HG03520 (cell line): ENCODE results near the gene GOLGA6L7.
"Not testable (repeated sequence)": the region's sequence is repeated elsewhere in the genome, so short reads cannot be mapped to it uniquely, and the experiment has no call there.

Experiments used
- ATAC-seq: cut with Tn5 transposase; IDR thresholded peaks from one replicate; pipeline ENCODE4 v1.9.1; 2021; ENCODE audit warnings: mild to moderate bottlenecking, moderate library complexity; ENCODE audit not compliant: unreplicated experiment

Gene GOLGA6L7

GRCh38 chr15:28884151-28884940 lies 35.9 kb upstream of the GOLGA6L7 start:
- ATAC-seq: no peak

DNA sequence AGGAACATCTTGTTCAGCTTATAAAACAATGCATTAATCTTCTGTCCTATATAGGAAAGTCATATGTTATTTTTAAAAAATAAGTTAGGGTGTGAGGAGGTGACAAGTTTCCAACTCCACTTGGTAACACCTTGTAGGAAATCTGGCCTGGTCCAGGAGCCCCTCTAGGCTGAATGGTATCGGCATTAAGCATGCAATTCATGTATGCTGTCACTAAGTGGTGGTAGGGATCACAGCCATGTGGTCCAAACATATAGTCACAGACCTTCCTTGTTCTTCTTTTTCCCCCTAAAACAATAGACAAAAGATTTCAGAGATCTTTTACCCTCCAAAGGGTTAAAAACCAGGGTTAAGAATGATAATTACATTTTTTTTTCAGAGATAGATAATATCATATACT lies 33.2 kb upstream of the GOLGA6L7 start:
- ATAC-seq: no peak

GRCh38 chr15:28881170-28881569 lies 32.7 kb upstream of the GOLGA6L7 start:
- no peak for ATAC-seq

GRCh38 chr15:28880680-28881079 lies 32.2 kb upstream of the GOLGA6L7 start:
- ATAC-seq: no peak

- no peak for ATAC-seq
Measured at GRCh38 chr15:28879551-28879950, 31.1 kb upstream of the GOLGA6L7 start.

- no peak for ATAC-seq
Measured at GRCh38 chr15:28878209-28878608, 29.8 kb upstream of the GOLGA6L7 start.

DNA sequence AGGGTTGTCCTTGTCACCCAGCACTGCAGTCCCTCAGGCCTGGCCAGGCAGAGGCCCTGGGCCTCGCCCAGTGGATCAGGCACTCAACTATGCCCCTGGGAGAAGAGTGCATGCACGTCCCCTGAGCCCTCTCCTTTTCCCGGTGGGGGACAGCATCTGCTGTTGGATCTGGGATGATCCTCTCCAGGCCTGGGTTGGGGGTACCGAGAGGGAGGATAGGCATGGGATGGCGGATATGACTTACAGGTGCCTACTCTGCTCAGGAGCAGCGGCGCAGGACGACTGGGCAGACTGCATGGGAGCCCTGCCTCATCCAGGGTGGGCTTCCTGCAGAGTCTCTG lies 28.4 kb upstream of the GOLGA6L7 start:
- ATAC-seq: no peak

DNA sequence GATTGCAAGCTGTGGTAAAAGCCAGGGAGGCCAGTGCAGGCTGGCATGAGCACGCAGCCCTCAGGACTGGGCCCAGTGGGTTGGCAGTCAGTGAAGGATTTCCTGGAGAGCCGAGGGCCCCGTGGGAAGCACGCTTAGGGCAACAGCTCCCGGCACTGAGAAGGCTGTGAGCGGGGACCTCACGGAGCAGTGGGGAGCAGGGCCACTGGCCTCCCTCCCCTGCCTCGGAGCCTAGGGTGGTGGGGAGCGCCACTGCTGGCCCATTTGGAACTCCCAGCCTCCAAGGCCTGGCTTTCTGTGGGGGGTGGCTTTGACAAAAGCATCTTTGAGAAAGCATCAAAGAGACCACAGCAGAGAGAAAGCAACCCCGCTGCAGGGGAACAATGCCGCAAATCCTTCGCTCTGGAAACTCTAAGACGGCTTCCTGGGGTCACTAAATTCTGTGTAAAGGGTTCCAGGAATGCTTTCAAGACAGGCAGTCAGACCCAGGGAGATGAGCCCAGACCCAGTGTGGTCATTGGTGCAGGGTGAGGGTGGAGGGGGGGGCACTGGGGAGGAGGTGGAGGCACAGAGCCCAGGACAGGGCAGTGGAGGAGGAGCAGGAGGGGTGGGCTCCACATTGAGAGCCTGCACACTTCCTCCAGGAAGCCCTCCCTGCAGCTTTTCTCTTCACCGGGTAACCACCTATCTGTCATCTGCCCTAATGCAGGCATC lies 27.8 kb upstream of the GOLGA6L7 start:
- ATAC-seq: no peak

DNA sequence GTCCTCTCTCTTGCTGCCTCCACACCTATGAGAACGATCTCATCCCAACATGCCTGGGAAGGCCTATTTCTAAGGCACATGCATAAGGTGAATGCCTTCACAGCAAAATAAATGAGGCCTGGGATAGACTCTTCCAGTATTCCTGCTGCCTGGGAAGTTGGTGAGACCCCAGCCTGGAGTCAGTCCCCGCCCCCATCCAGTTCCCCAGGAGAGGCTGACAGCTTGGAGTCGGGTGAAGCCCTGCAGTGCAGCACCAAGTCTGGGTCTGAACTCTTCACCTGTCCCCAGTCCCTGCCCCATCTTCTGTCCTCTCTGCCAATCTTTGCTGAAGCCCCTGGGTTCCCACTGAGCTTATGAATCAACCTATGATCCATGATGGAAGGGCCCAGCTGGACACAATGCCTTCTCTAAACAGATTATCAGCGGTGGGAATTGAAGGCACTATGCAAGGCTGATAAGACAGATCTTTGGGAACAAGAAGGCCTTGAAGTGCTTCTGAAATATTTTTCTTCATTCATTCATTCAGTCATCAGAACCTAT lies 27.1 kb upstream of the GOLGA6L7 start:
- ATAC-seq: no peak

DNA sequence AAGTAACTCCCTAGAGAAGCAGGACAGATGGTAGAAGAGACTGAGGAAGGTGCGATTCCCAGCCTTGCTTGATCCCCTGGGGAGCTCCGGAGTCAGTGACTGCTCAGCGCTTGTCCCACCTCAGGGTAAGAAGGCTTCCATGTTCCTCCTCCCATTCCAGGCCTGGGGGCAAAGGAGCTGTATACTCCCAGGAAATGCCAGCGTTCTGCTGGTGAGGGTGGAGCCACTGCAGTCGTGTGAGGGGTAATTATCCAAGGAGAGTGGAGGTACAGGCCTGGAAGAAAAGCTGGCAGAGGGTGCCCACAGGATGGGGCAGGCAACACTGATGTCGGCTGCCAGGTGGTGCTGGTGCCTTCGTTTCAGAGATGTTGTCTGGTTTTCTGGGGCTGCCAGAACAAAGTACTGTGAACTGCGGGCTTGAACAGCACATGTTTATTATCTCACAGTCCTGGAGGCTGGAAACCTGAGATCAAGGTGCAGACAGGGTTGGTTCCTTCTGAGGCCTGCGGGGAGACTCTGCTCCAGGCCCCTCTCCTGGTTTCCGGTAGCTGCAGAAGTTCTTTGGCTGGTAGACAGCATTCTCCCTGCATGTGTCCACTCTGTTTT lies 25.2 kb upstream of the GOLGA6L7 start:
- no peak for ATAC-seq

DNA sequence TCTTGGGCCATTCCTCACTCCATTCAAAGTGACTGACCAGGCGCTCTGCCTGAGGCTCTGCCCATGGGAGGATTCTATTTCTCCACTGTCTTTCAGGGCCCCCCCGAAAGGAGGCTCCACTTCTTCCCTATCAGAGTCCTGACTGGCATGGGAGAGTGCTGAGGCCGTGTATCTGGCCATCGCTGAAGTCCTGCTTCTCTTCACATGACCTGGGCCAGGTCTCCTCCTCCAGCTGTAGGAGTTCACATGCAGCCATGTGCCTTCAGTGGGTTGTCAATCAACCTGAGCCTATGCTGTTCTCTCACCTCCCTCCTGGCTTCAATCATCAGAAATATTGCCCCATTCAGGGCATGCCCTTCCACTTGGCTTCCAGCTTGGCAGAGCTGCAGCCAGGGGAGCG lies 24.6 kb upstream of the GOLGA6L7 start:
- ATAC-seq: no peak

- ATAC-seq: no peak
Measured at GRCh38 chr15:28871168-28871567, 22.7 kb upstream of the GOLGA6L7 start.

- no peak for ATAC-seq
Measured at GRCh38 chr15:28868744-28869345, 20.4 kb upstream of the GOLGA6L7 start.

- ATAC-seq: not testable (repeated sequence)
Measured at GRCh38 chr15:28861589-28862293, 13.3 kb upstream of the GOLGA6L7 start.

DNA sequence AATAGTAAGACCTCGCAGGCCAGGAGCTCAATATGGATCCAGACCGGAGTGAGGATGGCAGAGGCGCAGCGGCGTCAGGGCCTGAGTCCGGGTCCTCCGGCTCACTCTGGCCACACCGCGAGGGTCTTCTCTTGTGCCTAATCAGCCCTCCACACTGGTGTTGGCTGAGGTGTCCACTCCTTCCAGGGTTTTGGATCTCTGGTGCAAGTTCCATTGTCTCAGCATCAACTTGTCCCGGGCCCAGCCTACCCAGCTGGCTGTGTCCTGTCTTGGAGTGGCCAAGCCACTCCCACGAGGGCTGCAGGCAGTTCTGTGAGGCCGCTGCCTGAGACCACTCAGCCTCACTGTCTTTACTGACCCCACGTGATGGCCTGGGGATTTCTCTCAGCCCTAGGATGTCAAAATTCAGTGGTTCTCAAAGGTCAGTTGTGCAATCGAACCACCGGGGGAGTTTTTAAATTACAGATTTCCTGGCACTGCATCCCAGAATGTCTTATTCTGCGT lies 12.6 kb upstream of the GOLGA6L7 start:
- no peak for ATAC-seq

GRCh38 chr15:28854578-28854977 lies 6.1 kb upstream of the GOLGA6L7 start:
- not testable (repeated sequence) for ATAC-seq

DNA sequence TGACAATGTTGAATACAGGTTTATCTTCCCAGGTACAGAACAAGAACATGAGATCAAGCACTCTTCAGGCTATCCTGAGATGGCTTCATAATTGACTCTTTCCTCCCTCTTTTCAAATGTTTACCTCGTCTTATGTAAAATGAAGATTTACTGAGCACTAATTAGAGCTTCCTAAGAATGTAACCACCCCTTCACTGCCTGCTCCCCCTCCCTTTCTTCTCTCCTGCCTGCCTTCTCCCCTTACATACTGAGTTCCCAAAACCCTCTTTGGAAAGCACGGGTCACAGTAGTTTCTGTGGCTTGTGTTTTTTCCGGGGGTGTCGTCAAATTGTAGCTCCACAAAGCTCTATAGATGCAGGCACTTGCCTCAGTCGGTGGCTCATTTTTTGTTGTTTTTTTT lies 5.2 kb upstream of the GOLGA6L7 start:
- ATAC-seq: not testable (repeated sequence)

GRCh38 chr15:28849766-28850165 lies 1.3 kb upstream of the GOLGA6L7 start:
- not testable (repeated sequence) for ATAC-seq

GRCh38 chr15:28849271-28849670 lies 827 bp upstream of the GOLGA6L7 start:
- ATAC-seq: not testable (repeated sequence)

GRCh38 chr15:28847959-28848358 lies 485 bp downstream of the GOLGA6L7 start:
- not testable (repeated sequence) for ATAC-seq
